H1 (cell line): Measurements from ENCODE around the gene CASP1. TPM values are rescaled to one million over a fixed set of nuclear protein-coding genes. Genes with fewer than 3 reads are reported as not detected.

Source experiments
- CBX8 ChIP-seq: fragments of 300-800, 300-1000 bp; sonication (generic); IDR thresholded peaks from 2 replicates; pipeline ENCODE4 v1.7.1; 2016; ENCODE audit warnings: low read depth, low read length, borderline replicate concordance
- JUN ChIP-seq: IDR thresholded peaks from 2 replicates; pipeline ENCODE4 v1.6.1; 2011; ENCODE audit warnings: low read depth, mild to moderate bottlenecking, improper control_type of control experiment, low read length
- KDM1A ChIP-seq: fragments of 200-600, 300-600 bp; sonication (generic); IDR thresholded peaks from 2 replicates; pipeline ENCODE4 v1.7.1; 2016; ENCODE audit warnings: mild to moderate bottlenecking, low read length, borderline replicate concordance
- NRF1 ChIP-seq: IDR thresholded peaks from 2 replicates; pipeline ENCODE4 v1.6.1; 2011; ENCODE audit warnings: mild to moderate bottlenecking, low read depth, low read length, improper control_type of control experiment
- POLR2AphosphoS5 ChIP-seq: IDR thresholded peaks from 2 replicates; pipeline ENCODE4 v1.6.1; 2011; ENCODE audit warnings: low read depth, low read length
- RNF2 ChIP-seq: fragments of 200-900, 300-1000 bp; sonication (generic); IDR thresholded peaks from 2 replicates; pipeline ENCODE4 v1.7.1; 2016; ENCODE audit warnings: borderline replicate concordance, low read depth, mild to moderate bottlenecking, antibody characterized with exemption, low read length; ENCODE audit not compliant: poor library complexity, severe bottlenecking; ENCODE audit errors: missing control alignments
- SIRT6 ChIP-seq: IDR thresholded peaks from one replicate; pipeline ENCODE4 v1.7.1; 2012; ENCODE audit warnings: low read length, inconsistent platforms
- YY1 ChIP-seq: IDR thresholded peaks from 2 replicates; pipeline ENCODE4 v1.6.1; 2011; ENCODE audit warnings: low read depth, mild to moderate bottlenecking, low read length
- polyA plus RNA-seq, 7 experiments: library from polyadenylated mRNA; depleted of rRNA in 3 of 7; stranded (reverse) in 5 of 7; unstranded in 2 of 7; fragments of >200 nt in 5 of 7; fragments of 200-250 nt in 2 of 7; gene quantifications; 1 replicate in 5 of 7; 2 replicates in 1 of 7; 4 replicates in 1 of 7; pipeline versions ENCODE4 v1.2.1 to v1.2.3, GENCODE V29; 2011 to 2013; ENCODE audit warnings: missing spikeins in 2 of 7, mixed read lengths in 2 of 7
- total RNA-seq: library from RNA; stranded (reverse); fragmentation: NEBNext Ultra II Directional; extraction: Animal tissue kit (Norgen Biotek cat#: 25700); gene quantifications from 2 replicates; pipeline ENCODE4 v1.2.1, GENCODE V29; 2021
- TF ChIP-seq, protein P1 (sequence below): fragments of 300-600 bp; sonication (generic); IDR thresholded peaks from 2 replicates; pipeline ENCODE4 v1.7.1; 2012; ENCODE audit warnings: low read length, moderate library complexity, mild to moderate bottlenecking, inconsistent platforms; ENCODE audit not compliant: insufficient replicate concordance

Gene CASP1
- total and polyA plus RNA-seq, 2 of the 8 experiments (the other 6 are each of a cell fraction or from before 2014, with no cell fraction given) = not detected

DNA sequence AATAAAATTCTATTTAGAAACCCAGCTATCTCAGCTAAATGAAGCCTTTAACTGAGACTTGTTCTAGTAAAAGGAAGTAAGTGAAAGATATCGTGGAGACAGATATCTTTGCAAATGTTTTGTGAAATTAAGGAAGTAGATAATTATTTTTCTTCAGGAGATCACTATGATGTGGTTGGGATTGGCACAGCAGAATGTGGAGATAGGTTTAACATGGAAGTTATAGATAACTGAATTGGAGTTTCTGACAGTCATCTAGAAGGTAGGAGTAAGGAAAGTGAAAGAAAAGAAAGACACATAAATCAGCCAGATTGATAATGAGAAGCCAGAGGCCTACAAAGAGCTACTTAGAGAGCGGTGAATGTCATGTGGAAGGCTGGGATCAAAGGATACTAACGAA, 7.3 kb downstream of the CASP1 start (continued):
- TF ChIP-seq, protein P1, sequence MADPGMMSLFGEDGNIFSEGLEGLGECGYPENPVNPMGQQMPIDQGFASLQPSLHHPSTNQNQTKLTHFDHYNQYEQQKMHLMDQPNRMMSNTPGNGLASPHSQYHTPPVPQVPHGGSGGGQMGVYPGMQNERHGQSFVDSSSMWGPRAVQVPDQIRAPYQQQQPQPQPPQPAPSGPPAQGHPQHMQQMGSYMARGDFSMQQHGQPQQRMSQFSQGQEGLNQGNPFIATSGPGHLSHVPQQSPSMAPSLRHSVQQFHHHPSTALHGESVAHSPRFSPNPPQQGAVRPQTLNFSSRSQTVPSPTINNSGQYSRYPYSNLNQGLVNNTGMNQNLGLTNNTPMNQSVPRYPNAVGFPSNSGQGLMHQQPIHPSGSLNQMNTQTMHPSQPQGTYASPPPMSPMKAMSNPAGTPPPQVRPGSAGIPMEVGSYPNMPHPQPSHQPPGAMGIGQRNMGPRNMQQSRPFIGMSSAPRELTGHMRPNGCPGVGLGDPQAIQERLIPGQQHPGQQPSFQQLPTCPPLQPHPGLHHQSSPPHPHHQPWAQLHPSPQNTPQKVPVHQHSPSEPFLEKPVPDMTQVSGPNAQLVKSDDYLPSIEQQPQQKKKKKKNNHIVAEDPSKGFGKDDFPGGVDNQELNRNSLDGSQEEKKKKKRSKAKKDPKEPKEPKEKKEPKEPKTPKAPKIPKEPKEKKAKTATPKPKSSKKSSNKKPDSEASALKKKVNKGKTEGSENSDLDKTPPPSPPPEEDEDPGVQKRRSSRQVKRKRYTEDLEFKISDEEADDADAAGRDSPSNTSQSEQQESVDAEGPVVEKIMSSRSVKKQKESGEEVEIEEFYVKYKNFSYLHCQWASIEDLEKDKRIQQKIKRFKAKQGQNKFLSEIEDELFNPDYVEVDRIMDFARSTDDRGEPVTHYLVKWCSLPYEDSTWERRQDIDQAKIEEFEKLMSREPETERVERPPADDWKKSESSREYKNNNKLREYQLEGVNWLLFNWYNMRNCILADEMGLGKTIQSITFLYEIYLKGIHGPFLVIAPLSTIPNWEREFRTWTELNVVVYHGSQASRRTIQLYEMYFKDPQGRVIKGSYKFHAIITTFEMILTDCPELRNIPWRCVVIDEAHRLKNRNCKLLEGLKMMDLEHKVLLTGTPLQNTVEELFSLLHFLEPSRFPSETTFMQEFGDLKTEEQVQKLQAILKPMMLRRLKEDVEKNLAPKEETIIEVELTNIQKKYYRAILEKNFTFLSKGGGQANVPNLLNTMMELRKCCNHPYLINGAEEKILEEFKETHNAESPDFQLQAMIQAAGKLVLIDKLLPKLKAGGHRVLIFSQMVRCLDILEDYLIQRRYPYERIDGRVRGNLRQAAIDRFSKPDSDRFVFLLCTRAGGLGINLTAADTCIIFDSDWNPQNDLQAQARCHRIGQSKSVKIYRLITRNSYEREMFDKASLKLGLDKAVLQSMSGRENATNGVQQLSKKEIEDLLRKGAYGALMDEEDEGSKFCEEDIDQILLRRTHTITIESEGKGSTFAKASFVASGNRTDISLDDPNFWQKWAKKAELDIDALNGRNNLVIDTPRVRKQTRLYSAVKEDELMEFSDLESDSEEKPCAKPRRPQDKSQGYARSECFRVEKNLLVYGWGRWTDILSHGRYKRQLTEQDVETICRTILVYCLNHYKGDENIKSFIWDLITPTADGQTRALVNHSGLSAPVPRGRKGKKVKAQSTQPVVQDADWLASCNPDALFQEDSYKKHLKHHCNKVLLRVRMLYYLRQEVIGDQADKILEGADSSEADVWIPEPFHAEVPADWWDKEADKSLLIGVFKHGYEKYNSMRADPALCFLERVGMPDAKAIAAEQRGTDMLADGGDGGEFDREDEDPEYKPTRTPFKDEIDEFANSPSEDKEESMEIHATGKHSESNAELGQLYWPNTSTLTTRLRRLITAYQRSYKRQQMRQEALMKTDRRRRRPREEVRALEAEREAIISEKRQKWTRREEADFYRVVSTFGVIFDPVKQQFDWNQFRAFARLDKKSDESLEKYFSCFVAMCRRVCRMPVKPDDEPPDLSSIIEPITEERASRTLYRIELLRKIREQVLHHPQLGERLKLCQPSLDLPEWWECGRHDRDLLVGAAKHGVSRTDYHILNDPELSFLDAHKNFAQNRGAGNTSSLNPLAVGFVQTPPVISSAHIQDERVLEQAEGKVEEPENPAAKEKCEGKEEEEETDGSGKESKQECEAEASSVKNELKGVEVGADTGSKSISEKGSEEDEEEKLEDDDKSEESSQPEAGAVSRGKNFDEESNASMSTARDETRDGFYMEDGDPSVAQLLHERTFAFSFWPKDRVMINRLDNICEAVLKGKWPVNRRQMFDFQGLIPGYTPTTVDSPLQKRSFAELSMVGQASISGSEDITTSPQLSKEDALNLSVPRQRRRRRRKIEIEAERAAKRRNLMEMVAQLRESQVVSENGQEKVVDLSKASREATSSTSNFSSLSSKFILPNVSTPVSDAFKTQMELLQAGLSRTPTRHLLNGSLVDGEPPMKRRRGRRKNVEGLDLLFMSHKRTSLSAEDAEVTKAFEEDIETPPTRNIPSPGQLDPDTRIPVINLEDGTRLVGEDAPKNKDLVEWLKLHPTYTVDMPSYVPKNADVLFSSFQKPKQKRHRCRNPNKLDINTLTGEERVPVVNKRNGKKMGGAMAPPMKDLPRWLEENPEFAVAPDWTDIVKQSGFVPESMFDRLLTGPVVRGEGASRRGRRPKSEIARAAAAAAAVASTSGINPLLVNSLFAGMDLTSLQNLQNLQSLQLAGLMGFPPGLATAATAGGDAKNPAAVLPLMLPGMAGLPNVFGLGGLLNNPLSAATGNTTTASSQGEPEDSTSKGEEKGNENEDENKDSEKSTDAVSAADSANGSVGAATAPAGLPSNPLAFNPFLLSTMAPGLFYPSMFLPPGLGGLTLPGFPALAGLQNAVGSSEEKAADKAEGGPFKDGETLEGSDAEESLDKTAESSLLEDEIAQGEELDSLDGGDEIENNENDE = no peak
- no peak for TF ChIP-seq RNF2
- TF ChIP-seq YY1 = no peak
- no peak for TF ChIP-seq KDM1A
- TF ChIP-seq NRF1 = no peak
- TF ChIP-seq POLR2AphosphoS5 = no peak
- no peak for TF ChIP-seq SIRT6
- no peak for TF ChIP-seq CBX8
- no peak for TF ChIP-seq JUN
